Esophagus muscularis mucosa (tissue), 3 donors: ENCODE results near the gene LCN15.

ENCODE experiments used
- CTCF ChIP-seq, 3 experiments: fragments of 200-600 bp in 2 of 3; fragments of 450-650 bp in 1 of 3; sonication (generic) in 2 of 3; IDR thresholded peaks; one replicate each; pipeline ENCODE4 v1.5.1; 2017 to 2019; ENCODE audit warnings: antibody characterized with exemption in 3 of 3, mild to moderate bottlenecking in 2 of 3, moderate library complexity in 1 of 3
- POLR2A ChIP-seq: fragments of 450-650 bp; IDR thresholded peaks from one replicate; pipeline ENCODE4 v1.6.1; 2017; ENCODE audit warnings: antibody characterized with exemption, moderate library complexity, mild to moderate bottlenecking, low read depth

DNA sequence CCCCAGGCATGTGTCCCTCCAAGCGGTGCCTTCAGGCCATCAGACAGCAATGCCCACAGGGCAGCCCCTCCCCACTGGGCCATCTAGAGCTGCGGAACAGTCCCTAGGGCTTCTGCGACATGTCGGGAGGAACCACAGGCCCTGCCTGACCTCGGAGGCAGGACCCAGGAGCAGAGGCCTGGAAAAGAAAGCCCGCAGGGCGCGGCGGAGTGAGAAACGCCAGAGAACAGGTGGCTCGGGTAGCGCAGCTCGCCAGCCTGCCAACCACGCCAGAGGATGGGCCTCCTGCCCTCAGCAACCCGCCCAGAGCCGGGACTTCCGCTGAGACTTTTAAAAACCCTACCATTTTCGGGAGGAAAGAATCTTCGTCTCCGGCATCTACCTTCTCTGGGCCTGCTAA, 7.0 kb downstream of the LCN15 start:
- TF ChIP-seq CTCF (IDR thresholded peaks at IDR 0.05) (no peak), POLR2A (no peak)
